ENCODE data around the gene KLF11. TPM values are rescaled to one million over a fixed set of nuclear protein-coding genes. Genes with fewer than 3 reads are reported as not detected.

Gene KLF11
- total and polyA plus RNA-seq, 9 of the 15 experiments (the other 6 are each of a cell fraction or from before 2014, with no cell fraction given): 2.1 to 13.4 (median 6.5) TPM

DNA sequence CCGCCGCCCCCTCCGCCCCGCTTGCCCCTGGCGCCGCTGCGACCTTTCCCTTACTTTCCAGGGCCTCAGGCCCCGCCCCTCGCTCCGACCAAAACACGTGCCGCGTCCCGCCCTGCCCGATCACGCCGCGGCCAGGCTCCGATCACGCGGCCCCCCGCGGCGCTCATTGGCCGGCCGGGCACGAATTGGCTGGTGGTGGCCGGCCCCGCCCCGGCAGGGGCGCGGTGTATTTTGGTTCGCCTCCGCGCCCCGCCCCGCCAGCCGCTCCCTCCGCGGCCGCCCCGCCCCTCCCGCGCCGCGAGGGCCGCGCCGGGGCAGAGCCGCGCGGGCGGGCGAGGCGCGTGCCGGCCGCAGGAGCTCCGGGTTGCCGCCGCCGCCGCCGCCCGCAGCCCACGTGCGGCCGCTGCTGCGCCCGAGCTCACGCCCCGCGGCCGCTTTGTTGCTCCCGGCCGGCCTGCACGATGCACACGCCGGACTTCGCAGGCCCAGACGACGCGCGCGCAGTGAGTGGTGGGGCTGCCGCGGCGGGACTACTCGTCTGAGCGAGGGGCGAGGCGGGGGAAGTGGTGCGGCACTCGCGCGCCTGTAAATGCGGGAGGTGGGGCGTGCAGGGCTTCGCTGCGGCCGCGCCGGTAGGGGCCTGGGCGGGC is at the start of gene KLF11 (continued):
- TF ChIP-seq, protein P1, sequence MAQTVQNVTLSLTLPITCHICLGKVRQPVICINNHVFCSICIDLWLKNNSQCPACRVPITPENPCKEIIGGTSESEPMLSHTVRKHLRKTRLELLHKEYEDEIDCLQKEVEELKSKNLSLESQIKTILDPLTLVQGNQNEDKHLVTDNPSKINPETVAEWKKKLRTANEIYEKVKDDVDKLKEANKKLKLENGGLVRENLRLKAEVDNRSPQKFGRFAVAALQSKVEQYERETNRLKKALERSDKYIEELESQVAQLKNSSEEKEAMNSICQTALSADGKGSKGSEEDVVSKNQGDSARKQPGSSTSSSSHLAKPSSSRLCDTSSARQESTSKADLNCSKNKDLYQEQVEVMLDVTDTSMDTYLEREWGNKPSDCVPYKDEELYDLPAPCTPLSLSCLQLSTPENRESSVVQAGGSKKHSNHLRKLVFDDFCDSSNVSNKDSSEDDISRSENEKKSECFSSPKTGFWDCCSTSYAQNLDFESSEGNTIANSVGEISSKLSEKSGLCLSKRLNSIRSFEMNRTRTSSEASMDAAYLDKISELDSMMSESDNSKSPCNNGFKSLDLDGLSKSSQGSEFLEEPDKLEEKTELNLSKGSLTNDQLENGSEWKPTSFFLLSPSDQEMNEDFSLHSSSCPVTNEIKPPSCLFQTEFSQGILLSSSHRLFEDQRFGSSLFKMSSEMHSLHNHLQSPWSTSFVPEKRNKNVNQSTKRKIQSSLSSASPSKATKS (CRISPR knock-in tag; IDR thresholded peaks at IDR 0.05): no peak
- TF ChIP-seq, protein P2, sequence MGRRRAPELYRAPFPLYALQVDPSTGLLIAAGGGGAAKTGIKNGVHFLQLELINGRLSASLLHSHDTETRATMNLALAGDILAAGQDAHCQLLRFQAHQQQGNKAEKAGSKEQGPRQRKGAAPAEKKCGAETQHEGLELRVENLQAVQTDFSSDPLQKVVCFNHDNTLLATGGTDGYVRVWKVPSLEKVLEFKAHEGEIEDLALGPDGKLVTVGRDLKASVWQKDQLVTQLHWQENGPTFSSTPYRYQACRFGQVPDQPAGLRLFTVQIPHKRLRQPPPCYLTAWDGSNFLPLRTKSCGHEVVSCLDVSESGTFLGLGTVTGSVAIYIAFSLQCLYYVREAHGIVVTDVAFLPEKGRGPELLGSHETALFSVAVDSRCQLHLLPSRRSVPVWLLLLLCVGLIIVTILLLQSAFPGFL (CRISPR knock-in tag; IDR thresholded peaks at IDR 0.05): no peak
- TF ChIP-seq BDP1 (IDR thresholded peaks at IDR 0.05; ENCODE audit: insufficient read depth, insufficient read length): no peak
- no peak for TF ChIP-seq ZNF197 (CRISPR knock-in tag; IDR thresholded peaks at IDR 0.05; ENCODE audit: low read depth)
- TF ChIP-seq IRF2 (CRISPR knock-in tag; IDR thresholded peaks at IDR 0.05): no peak
- no peak for TF ChIP-seq ARNT (IDR thresholded peaks at IDR 0.05)
- TF ChIP-seq NRF1 (conservative IDR thresholded peaks at IDR 0.05 in 1 of 2, IDR thresholded peaks at IDR 0.05 in 1 of 2): no peak
- no peak for TF ChIP-seq OTX1 (CRISPR knock-in tag; IDR thresholded peaks at IDR 0.05)
- TF ChIP-seq, protein P3, sequence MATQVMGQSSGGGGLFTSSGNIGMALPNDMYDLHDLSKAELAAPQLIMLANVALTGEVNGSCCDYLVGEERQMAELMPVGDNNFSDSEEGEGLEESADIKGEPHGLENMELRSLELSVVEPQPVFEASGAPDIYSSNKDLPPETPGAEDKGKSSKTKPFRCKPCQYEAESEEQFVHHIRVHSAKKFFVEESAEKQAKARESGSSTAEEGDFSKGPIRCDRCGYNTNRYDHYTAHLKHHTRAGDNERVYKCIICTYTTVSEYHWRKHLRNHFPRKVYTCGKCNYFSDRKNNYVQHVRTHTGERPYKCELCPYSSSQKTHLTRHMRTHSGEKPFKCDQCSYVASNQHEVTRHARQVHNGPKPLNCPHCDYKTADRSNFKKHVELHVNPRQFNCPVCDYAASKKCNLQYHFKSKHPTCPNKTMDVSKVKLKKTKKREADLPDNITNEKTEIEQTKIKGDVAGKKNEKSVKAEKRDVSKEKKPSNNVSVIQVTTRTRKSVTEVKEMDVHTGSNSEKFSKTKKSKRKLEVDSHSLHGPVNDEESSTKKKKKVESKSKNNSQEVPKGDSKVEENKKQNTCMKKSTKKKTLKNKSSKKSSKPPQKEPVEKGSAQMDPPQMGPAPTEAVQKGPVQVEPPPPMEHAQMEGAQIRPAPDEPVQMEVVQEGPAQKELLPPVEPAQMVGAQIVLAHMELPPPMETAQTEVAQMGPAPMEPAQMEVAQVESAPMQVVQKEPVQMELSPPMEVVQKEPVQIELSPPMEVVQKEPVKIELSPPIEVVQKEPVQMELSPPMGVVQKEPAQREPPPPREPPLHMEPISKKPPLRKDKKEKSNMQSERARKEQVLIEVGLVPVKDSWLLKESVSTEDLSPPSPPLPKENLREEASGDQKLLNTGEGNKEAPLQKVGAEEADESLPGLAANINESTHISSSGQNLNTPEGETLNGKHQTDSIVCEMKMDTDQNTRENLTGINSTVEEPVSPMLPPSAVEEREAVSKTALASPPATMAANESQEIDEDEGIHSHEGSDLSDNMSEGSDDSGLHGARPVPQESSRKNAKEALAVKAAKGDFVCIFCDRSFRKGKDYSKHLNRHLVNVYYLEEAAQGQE (IDR thresholded peaks at IDR 0.05; ENCODE audit: borderline replicate concordance): no peak
- TF ChIP-seq, protein P3 (CRISPR knock-in tag; IDR thresholded peaks at IDR 0.05; ENCODE audit: low read depth): peak; percentile 78
- no peak for TF ChIP-seq ZNF408 (CRISPR knock-in tag; IDR thresholded peaks at IDR 0.05; ENCODE audit: low read depth)
- TF ChIP-seq MEIS2 (IDR thresholded peaks at IDR 0.05; ENCODE audit: partially characterized antibody): no peak
- TF ChIP-seq SAFB (IDR thresholded peaks at IDR 0.05; ENCODE audit: borderline replicate concordance, low read depth, low read length): no peak
- TF ChIP-seq THRAP3 (IDR thresholded peaks at IDR 0.05; ENCODE audit: borderline replicate concordance): no peak
- TF ChIP-seq SREBF1 (IDR thresholded peaks at IDR 0.05; ENCODE audit: borderline replicate concordance, low read depth, low read length): no peak
